H1 (cell line): Measurements from ENCODE around the gene CCDC171. TPM values are rescaled to one million over a fixed set of nuclear protein-coding genes. Genes with fewer than 3 reads are reported as not detected.

Experiments used
- polyA plus RNA-seq, 7 experiments: library from polyadenylated mRNA; depleted of rRNA in 3 of 7; stranded (reverse) in 5 of 7; unstranded in 2 of 7; fragments of >200 nt in 5 of 7; fragments of 200-250 nt in 2 of 7; gene quantifications; 1 replicate in 5 of 7; 2 replicates in 1 of 7; 4 replicates in 1 of 7; pipeline versions ENCODE4 v1.2.1 to v1.2.3, GENCODE V29; 2011 to 2013; ENCODE audit warnings: missing spikeins in 2 of 7, mixed read lengths in 2 of 7
- small RNA-seq: library from polyadenylated mRNA; stranded (forward); fragments of <200 nt; extraction: miRNeasy Mini kit (QIAGEN cat#:217004); gene quantifications from one replicate; pipeline ENCODE3, GENCODE V24; 2013; ENCODE audit not compliant: insufficient read depth
- total RNA-seq: library from RNA; stranded (reverse); fragmentation: NEBNext Ultra II Directional; extraction: Animal tissue kit (Norgen Biotek cat#: 25700); gene quantifications from 2 replicates; pipeline ENCODE4 v1.2.1, GENCODE V29; 2021

Gene CCDC171
- total and polyA plus RNA-seq, 2 of the 8 experiments (the other 6 are each of a cell fraction or from before 2014, with no cell fraction given), result 0.83 to 2.3 TPM

Small RNAs within 50 kb of the gene (small RNA-seq; reads per million reads assigned to genes)
- gene AL513423.1 (not detected), gene HMGN2P16 (not detected), gene RN7SL98P (not detected), gene RNU6-14P (not detected), gene RNU6-246P (not detected)

Other genes with a start within 250 kb of the CCDC171 start
- gene TTC39B, start 245.8 kb upstream of the CCDC171 start, total RNA-seq, result 9.5 and 10.9 TPM in 2 replicates
- gene TTC39B, start 245.8 kb upstream of the CCDC171 start, polyA plus RNA-seq (2011; rRNA removed), result 1.3 and 1.6 TPM in 2 replicates
- gene SNAPC3, start 130.2 kb upstream of the CCDC171 start, total RNA-seq, result 25.3 and 25.8 TPM in 2 replicates
- gene SNAPC3, start 130.2 kb upstream of the CCDC171 start, polyA plus RNA-seq (2011; rRNA removed), result 11.9 and 13.0 TPM in 2 replicates
- gene PSIP1, start 42.1 kb upstream of the CCDC171 start, total RNA-seq, result 368 and 387 TPM in 2 replicates
- 31.6 and 63.3 TPM in 2 replicates for gene PSIP1, start 42.1 kb upstream of the CCDC171 start, polyA plus RNA-seq (2011; rRNA removed)